GM12872 (cell line): ENCODE measurements around the gene TBRG4.

Experiments used
- CTCF ChIP-seq: IDR thresholded peaks from 3 replicates; pipeline ENCODE4 v1.5.1; 2011; ENCODE audit warnings: low read depth, mild to moderate bottlenecking, low read length, moderate library complexity; ENCODE audit not compliant: insufficient read depth

The TBRG4 gene

GRCh38 chr7:45129906-45130305 is 18.4 kb upstream of the TBRG4 start:
- TF ChIP-seq CTCF = no peak

GRCh38 chr7:45129181-45129800 is 17.8 kb upstream of the TBRG4 start:
- no peak for TF ChIP-seq CTCF

GRCh38 chr7:45126920-45127319 is 15.4 kb upstream of the TBRG4 start:
- TF ChIP-seq CTCF = no peak

GRCh38 chr7:45126201-45126600 is 14.7 kb upstream of the TBRG4 start:
- no peak for TF ChIP-seq CTCF

GRCh38 chr7:45125193-45125904 is 13.9 kb upstream of the TBRG4 start:
- no peak for TF ChIP-seq CTCF

GRCh38 chr7:45123913-45124710 is 12.6 kb upstream of the TBRG4 start:
- TF ChIP-seq CTCF = no peak
